ENCODE data around the gene RPL11.
"Not testable (repeated sequence)": the region's sequence is repeated elsewhere in the genome, so short reads cannot be mapped to it uniquely, and the experiment has no call there.

RPL11 gene

DNA sequence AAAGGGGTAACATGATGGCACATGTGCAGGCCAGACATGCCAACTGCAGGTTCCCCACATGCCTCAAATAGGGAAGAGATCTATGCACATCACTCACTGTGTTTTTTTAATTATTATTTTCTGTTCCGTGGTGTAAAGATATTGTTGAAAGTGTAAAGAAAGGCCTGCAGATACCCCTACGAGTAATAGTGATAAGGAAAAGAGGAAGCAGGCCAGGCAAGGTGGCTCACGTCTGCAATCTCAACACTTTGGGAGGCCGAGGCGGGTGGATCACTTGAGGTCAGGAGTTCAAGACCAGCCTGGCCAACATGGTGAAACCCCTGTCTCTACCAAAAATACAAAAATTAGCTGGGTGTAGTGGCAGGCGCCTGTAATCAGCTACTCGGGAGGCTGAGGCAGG, 6.4 kb upstream of the RPL11 start:
- DNase-seq (ENCODE audit: low read depth), result not testable (repeated sequence)

DNA sequence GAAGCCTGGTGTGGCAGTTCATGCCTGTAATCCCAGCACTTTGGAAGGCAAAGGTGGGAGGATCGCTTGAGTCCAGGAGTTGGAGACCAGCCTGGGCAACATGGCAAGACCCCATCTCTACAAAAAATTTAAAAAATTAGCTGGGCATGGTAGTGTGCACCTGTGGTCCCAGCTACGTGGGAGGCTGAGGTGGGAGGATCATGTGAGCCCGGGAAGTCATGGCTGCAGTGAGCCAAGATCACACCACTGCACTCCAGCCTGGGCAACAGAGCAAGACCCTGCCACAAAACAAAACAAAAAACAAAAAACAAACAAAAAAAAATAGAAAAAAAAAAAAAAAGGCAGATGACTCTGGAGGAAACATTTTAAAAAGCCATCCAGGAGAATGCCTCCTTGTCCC, 3.9 kb upstream of the RPL11 start:
- DNase-seq (ENCODE audit: low read depth), result not testable (repeated sequence)

DNA sequence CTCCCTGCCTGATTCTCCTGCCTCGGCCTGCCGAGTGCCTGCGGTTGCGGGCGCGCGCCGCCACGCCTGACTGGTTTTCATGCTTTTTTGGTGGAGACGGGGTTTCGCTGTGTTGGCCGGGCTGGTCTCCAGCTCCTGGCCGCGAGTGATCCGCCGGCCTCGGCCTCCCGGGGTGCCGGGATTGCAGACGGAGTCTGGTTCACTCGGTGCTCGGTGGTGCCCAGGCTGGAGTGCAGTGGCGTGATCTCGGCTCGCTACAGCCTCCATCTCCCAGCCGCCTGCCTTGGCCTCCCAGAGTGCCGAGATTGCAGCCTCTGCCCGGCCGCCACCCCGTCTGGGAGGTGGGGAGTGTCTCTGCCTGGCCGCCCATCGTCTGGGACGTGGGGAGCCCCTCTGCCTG, 3.3 kb upstream of the RPL11 start:
- DNase-seq (ENCODE audit: low read depth), result not testable (repeated sequence)

DNA sequence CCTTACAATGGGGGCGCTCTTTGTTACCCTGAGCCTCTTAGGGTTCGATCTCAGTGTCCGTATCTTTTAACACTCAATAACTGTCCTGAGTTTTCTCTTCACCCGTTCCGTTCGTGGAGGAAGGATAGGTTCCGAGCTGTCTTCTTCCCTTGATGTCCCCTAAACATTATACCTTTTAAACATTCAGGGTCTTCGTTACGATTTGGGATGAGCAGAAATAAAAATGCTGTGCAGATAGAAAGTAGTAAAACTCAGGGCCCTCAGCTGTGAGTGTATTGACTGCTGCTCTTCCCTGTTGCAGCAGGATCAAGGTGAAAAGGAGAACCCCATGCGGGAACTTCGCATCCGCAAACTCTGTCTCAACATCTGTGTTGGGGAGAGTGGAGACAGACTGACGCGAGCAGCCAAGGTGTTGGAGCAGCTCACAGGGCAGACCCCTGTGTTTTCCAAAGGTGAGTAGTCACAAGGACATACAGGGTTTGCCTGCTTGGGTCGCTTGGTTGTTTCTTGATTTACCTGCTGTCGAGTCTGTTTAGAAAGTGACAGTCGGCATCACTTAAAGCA, 784 bp downstream of the RPL11 start:
- DNase-seq (ENCODE audit: low read depth), result no peak

DNA sequence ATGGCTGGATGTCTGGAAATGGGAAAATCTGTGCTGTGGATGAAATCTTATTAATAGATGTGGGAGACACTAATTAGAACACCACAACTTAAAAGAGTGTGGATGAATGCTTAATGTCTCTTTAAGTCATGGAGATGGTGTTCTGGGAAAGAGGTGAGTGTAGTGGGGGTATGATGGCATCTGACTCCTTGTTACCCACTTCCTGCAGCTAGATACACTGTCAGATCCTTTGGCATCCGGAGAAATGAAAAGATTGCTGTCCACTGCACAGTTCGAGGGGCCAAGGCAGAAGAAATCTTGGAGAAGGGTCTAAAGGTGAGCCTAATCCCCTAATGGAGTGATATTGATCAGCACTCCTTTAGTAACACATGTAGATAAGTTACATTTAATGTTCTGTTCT, 2.0 kb downstream of the RPL11 start:
- no peak for DNase-seq (ENCODE audit: low read depth)

DNA sequence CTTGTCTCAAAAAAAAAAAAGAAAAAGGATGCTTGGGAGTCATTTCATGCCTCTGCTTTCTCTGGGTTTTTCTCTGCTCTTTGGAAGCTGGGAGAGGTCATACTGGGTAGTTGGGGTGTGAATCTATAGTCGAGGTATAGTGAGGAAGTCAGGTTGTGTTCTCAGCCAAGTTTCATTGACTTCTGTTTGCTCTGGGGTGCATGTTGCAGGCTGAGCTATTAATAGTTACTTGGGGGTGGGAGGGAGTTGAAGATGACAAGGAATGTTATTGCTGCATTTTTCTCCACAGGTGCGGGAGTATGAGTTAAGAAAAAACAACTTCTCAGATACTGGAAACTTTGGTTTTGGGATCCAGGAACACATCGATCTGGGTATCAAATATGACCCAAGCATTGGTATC, 2.8 kb downstream of the RPL11 start:
- no peak for DNase-seq (ENCODE audit: low read depth)

DNA sequence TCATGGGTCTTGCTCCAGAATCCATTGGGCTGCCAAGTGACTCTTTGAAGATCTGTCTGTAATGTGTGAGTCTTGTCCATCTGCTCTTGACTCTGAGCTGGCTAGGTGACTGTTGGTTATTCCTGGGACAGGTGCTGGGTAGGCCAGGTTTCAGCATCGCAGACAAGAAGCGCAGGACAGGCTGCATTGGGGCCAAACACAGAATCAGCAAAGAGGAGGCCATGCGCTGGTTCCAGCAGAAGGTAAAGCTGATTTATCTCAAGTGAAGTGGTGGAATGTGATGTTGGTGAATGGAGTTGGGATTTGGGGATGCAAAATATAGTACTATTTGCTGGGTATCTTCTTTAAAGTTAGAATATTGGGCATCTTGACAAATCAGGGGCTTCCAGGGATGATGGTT, 4.1 kb downstream of the RPL11 start:
- DNase-seq (ENCODE audit: low read depth), result no peak

DNA sequence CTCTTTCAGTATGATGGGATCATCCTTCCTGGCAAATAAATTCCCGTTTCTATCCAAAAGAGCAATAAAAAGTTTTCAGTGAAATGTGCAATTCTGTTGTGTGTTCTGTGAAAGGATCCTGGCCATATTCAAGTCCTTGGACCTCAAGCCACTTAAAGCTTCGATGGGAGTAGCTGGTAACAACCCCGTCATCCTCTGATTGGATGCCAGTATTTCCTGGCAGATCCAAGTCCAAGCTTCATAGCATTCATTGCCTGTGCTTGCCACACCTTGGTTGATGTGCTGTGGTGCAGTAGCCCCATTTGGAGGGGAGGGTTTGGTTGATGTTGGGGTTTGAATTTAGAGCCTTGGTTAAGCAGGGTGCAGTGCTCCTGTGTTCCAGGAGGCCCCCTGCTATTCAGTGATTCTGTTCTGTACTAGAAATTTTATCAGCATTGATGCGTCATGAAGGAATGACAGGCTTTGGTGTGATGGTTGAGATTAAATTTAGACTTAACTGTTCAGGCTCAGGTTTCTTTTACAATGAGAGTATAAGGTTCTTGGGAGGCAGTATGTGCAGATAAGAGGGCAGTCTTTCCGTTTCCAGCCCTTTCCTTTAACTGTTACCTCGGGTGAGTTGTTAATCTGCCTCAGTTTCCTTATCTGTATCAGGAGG, 4.9 kb downstream of the RPL11 start:
- no peak for DNase-seq (ENCODE audit: low read depth)

DNA sequence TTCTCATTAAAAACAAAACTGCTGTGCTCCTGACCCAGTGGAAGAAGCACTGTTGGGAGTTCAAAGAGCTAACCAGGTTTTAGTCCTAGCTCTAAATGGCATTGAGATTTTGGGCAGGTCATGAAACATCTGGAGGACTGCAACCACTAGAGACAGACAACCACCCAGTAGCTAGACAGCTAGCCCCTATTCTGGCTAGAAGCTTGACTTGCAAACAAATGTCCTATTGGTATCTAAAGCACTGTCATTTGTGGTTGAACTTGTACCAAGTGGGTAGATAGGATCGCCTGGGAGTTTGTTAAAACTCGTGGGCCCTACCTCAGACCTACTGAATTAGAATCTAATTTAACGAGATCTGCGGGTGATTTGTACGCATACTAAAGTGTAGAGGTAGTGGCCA, 6.9 kb downstream of the RPL11 start:
- DNase-seq (ENCODE audit: low read depth), result no peak

DNA sequence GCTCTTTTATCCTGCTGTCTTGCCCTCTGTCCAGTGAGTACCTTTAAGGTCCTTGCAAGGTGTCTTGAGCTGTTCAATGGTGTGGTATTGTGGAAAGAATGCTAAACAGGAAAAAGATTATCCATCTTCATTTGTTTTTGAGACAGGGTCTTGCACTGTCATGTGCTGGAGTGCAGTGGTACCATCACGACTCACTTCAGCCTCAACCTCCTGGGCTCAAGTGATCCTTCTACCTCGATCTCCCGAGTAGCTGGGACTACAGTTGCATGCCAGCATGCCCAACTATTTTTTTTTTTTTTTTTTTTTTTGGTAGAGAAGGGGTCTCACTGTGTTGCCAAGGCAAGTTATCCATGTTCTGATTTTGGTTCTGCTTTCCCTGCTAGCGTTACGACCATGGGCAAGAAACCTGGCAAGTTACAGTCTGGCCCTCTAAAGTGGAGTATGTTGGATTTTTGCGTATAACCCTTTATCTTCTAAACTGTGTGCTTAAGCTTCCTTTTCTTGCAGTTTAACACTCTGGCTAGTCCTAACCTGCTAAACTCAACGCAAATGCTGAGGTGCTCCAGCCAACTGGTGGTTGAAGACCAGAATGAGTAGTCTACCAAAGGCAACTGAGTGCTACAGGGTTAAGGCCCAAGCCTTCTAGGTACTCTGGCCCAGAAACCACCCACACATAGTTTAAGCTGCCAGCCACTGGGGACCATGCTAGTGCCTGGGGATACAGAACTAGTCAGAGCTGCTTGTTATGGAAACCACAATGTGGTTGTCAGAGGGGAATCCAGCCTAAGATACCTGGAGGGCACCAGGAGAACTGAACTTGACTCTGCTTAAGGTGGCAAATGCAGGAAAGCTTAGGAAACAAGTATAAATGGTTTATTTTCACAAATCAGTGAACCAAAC, 7.9 kb downstream of the RPL11 start:
- no peak for DNase-seq (ENCODE audit: low read depth)

DNA sequence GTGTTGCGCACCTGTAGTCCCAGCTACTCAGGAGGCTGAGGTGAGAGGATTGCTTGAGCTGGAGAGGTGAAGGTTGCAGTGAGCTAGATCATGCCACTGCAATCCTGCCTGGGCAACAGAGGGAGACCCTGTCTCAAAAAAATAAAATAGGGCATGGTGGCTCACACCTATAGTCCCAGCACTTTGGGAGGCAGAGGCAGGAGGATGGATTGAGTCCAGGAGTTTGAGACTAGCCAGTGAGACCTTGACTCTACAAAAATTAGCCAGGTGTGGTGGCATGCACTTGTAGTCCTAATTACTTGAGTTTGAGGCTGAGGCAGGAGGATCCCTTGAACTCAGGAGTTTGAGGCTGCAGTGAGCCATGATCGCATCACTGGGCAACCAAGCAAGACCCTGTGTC, 9.7 kb downstream of the RPL11 start:
- DNase-seq (ENCODE audit: low read depth), result no peak

DNA sequence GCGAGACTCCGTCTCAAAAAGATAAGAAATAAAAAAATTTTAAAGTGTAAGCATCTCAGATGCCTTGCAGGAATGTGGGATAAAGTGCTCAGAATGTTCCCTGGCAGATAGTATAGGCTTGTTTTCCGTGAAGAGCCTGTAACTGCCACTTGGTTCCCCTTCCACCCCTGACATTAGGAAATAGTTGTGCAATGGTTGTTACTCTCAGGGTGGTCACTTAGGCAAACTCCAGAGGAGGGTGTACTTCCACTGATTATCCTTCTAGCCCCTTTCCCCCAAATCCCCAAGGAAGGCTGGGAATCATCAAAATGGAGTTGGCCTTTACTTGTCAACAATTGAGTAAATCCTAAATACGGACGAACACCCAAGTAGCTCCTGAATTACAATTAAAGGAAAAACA, 10.4 kb downstream of the RPL11 start:
- DNase-seq (ENCODE audit: low read depth), result no peak

DNA sequence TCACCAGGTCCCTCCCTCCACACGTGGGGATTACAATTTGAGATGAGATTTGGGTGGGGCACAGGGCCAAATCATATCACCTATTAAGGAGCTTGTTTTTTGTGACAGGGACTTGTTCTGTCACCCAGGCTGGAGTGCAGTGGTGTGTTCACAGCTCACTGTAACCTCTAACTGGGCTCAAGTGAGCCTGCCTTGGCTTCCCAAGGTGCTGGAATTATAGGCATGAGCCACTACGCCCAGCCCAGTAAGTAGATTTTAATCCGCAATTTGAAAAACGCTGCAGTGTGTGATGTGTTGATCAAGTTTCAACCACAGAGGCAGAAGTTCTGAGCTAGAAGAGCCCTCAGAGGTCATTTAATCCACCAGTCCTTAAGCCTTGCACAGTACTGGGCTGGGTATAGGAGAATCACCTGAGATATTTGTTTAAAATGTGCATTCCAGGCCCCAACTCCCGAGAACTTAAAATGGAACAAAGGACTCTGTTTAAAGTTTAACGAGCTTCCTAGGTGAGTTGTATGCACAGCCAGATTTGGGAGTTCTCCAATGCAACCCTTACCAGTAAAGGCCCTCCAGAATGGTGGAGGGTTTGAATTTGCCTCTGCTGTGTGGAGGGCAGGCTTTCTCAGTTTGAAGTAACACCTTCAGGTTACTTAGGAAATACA, 13.4 kb downstream of the RPL11 start:
- no peak for DNase-seq (ENCODE audit: low read depth)

DNA sequence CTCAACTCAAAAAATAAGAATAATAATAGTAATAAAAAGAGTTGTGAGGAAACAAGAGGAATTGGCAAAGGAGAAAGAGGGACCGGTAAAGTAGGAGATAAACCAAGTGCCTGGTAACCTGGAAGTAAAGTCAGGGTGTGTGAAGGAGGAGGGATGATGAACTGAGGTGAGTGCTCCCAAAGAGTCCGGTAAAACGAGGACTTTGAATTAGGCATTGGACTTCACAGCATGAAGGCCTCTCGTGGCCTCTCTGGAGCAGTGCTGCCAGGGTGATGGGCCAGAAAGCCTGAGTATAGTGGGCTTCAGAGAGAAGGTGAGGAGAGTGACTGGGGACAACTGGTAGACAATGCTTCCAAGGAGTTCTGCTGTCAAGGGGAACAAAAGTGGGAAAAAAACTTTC, 17.6 kb downstream of the RPL11 start:
- DNase-seq (ENCODE audit: low read depth), result no peak

DNA sequence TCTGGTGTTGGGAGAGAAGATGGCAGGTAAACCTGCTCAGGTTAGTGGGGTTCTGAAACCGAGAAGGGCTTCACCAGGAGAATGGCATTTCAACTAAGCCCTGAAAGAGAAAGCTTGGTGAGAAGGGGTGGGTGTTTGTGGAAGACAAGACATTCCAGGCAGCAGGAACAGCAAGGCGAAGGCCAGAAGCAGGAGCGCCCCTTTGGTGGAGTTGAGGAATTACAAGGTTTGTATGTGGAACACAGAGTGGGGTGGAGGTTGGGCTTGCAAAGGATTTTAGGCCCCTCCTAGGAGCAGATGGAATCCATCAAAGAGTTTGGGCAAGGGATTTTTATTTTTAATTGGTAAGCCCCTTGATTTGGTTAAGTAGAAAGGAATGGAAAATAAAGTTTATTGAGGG, 26.9 kb downstream of the RPL11 start:
- DNase-seq (ENCODE audit: low read depth), result no peak

DNA sequence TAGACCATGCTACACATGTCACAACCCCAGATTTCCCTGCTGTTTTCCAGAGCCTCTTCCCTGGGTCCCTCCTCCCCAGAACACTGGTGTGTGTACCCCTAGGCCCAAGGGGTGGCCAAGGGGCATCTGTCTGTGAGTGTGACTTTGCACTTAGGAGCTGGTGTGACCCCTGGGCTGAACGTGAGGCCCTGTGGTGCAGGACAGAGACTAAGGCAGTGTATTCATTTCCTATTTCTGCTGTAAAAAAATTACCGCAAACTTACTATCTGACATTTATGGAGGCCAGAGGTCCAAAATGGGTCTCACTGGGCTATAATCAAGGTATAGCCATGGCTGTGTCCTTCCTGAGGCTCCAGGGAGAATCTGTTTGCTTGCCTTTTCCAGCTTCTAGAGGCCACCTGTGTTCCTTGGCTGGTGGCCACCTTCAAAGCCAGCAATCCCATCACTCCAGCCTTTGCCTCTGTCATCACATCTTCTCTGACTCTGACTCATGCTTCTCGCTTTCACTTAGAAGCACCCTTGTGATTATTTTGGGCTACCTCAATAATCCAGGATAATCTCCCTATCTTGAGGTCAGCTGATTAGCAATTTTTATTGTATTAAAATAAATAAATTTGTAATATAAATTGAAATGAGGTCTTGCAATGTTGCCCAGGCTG, 27.7 kb downstream of the RPL11 start:
- no peak for DNase-seq (ENCODE audit: low read depth)

DNA sequence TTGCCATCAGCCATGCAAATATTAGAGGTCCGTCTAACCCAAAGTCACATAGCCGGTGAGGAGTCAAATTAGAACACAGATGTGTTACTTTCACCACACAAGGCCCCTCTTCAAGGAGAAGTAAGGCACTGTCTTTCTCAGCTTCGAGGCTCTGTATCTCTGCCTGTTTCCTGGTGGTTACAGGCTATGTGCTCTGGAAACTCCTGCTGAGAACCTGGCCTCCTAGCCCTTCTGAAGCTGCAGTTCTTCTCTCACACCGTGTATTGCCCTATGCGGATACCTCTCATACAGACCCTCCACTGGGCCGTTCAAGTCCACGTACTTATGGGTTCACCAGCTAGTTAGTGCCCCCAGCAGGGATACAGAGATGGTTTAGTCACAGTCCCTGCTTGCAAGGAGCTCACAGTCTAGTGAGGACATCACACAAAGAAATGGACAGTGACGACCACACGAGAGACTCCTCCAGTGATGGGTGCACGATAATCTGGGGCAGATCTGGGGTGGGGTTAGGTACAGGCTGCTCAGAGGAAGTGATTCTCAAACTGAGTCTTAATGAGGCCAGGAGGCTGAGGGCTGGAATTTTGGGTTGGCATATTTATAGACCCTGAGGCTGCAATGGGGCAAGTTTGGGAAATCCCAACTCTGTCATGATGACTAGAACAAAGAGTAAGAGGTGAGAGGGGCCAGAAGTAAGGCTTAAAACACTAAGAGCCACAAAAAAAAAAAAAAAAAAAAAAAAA, 28.8 kb downstream of the RPL11 start:
- DNase-seq (ENCODE audit: low read depth), result no peak

DNA sequence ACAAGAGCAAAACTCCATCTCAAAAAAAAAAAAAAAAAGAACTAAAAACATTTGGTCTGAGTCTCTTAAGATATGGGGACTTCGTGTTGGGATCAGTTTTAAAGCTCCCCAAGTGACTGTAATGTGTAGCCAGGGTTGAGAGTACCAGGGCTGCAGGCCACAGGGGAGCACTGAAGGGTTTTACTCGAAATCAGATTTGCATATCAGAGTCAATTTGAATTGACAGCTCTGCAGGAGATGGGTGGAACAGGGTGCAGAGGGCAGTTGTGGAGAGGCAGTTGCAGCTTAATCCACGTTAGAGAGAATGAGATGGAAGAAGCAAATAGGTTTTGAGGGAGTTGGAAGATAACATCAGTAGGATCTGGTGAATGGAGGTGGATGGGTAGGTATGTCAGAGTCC, 31.0 kb downstream of the RPL11 start:
- no peak for DNase-seq (ENCODE audit: low read depth)

DNA sequence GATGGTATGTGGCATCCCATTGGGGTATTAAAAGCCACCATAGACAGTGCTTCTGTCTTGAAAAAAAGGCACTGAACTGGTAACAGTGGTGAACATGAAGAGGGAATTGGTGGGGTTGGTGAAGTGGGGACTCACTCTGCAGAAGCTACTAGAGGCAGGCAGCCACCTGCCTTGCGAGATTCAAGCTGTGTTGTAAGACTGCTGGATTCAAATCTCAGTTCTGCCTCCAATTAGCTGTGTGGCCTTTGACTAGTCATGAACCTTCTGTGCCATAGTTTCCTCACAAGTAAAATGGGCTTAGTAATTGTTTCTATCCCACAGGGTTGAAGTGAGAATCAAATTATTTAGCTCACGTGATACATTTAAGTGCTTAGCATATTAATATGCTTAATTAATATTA, 35.1 kb downstream of the RPL11 start:
- no peak for DNase-seq (ENCODE audit: low read depth)

DNA sequence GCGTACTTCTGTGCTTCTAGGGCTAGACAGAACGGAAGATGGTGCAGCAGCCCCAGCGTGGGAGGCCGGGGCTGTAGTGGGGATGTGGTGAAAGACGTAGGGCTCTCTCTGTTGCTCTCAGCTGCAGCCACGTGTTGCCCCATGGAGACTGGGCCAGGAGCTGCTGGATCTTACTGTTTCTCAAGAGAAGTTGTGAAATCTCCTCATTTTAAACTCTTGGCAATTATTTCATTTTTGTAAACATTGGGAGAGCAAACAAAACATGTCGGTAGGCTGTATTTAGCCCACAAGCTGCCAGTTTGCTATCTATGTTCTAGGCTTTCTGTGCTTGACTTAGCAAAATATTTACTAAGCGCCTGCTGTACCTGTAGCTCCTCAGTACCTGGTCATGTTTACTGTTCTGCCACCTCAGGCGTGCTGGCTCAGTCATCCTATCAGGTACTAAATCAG, 35.8 kb downstream of the RPL11 start:
- no peak for DNase-seq (ENCODE audit: low read depth)
